GM12878 (cell line): ENCODE measurements around the gene TLE3. TPM values are rescaled to one million over a fixed set of nuclear protein-coding genes. Genes with fewer than 3 reads are reported as not detected.

ENCODE experiments used
- ATAC-seq: fragments of 200-7000 bp; cut with Tn5 transposase; 3 replicates; pipeline ENCODE4 v1.9.1; 2020; ENCODE audit warnings: mild to moderate bottlenecking, moderate library complexity
- BruUV-seq: library from RNA; stranded (reverse); fragments of 400-500 nt; replicated peaks from 2 replicates; lab custom pipeline; 2021; lab: Mats Ljungman, UMichigan
- CTCF ChIA-PET: fragments of 300-600 bp; sonication (Branson Sonifier 250); formaldehyde crosslinking; extraction: SDS; loops from one replicate; lab custom pipeline; 2021; ENCODE audit warnings: inconsistent platforms; lab: Yijun Ruan, JAX
- POLR2A ChIA-PET: fragments of 350-600 bp; formaldehyde crosslinking; extraction: SDS; loops from one replicate; lab custom pipeline; 2021; ENCODE audit warnings: inconsistent platforms; lab: Charles Lee
- RAD21 ChIA-PET: fragments of 300-600 bp; sonication (Branson Sonifier 250); formaldehyde crosslinking; loops from one replicate; lab custom pipeline; 2023; ENCODE audit warnings: antibody characterized with exemption; ENCODE audit not compliant: unreplicated experiment; lab: Charles Lee
- SMC1A ChIA-PET: fragments of 300-600 bp; sonication (Branson Sonifier 250); formaldehyde crosslinking; loops from one replicate; lab custom pipeline; 2023; ENCODE audit not compliant: unreplicated experiment, uncharacterized antibody; lab: Charles Lee
- DNase-seq: peaks from one replicate; pipeline ENCODE4 v3.0.0-alpha.2; 2011; ENCODE audit warnings: low read depth, low spot score
- FAIRE-seq: peaks from 3 replicates; lab custom pipeline; 2011; peaks lifted over from hg19 to GRCh38; lab: Jason Lieb, UNC
- H2AFZ ChIP-seq: 2 replicates; pipeline ENCODE4 v1.6.0; 2011; ENCODE audit warnings: low read depth, low read length, control low read depth; ENCODE audit not compliant: control insufficient read depth
- H3K27ac ChIP-seq: 2 replicates; pipeline ENCODE4 v1.5.1; 2011; ENCODE audit warnings: control low read depth; ENCODE audit not compliant: control insufficient read depth, insufficient read depth
- H3K27me3 ChIP-seq, 2 experiments: replicated peaks in 1 of 2; 2 replicates each; pipeline versions ENCODE4 v1.6.0 to v1.6.1; 2011; ENCODE audit warnings: low read length in 1 of 2; ENCODE audit not compliant: control insufficient read depth in 2 of 2, insufficient read depth in 2 of 2
- H3K36me3 ChIP-seq, 2 experiments: 2 replicates each; pipeline ENCODE4 v1.5.1; 2011; ENCODE audit warnings: low read length in 1 of 2; ENCODE audit not compliant: control insufficient read depth in 2 of 2, insufficient read depth in 2 of 2
- H3K4me1 ChIP-seq: 2 replicates; pipeline ENCODE4 v1.6.1; 2011; ENCODE audit warnings: mild to moderate bottlenecking, low read length, moderate library complexity, mixed read lengths; ENCODE audit not compliant: control insufficient read depth, insufficient read depth
- H3K4me2 ChIP-seq: 2 replicates; pipeline ENCODE4 v1.6.0; 2011; ENCODE audit warnings: control low read depth; ENCODE audit not compliant: control insufficient read depth, insufficient read depth
- H3K4me3 ChIP-seq: fragments of 200-600 bp; sonication (generic); 2 replicates; pipeline ENCODE4 v1.5.1; 2016
- H3K79me2 ChIP-seq: 2 replicates; pipeline ENCODE4 v1.6.0; 2011; ENCODE audit warnings: low read length; ENCODE audit not compliant: control insufficient read depth, insufficient read depth
- H3K9ac ChIP-seq: 2 replicates; pipeline ENCODE4 v1.8.0; 2011; ENCODE audit warnings: low read length, control low read depth, mixed read lengths; ENCODE audit not compliant: control insufficient read depth, insufficient read depth
- H3K9me3 ChIP-seq: replicated peaks from 3 replicates; pipeline ENCODE4 v1.5.1; 2011; ENCODE audit warnings: mild to moderate bottlenecking, low read length; ENCODE audit not compliant: control insufficient read depth, insufficient read depth
- H4K20me1 ChIP-seq: 2 replicates; pipeline ENCODE4 v1.6.0; 2011; ENCODE audit not compliant: control insufficient read depth, insufficient read depth
- IRF3 ChIP-seq: fragments of 450-650 bp; IDR thresholded peaks from 2 replicates; pipeline ENCODE4 v1.6.1; 2014; ENCODE audit warnings: mild to moderate bottlenecking
- JUNB ChIP-seq: IDR thresholded peaks from 2 replicates; pipeline ENCODE4 v1.6.1; 2016; ENCODE audit warnings: antibody characterized with exemption, mild to moderate bottlenecking
- POLR2A ChIP-seq: IDR thresholded peaks from 2 replicates; pipeline ENCODE4 v1.6.1; 2011; ENCODE audit warnings: low read depth, mild to moderate bottlenecking, low read length
- POLR2AphosphoS5 ChIP-seq: IDR thresholded peaks from 2 replicates; pipeline ENCODE4 v1.6.1; 2011; ENCODE audit warnings: mild to moderate bottlenecking, low read length, inconsistent platforms
- PRDM15 ChIP-seq: fragments of 450-650 bp; formaldehyde crosslinking; IDR thresholded peaks from 2 replicates; pipeline ENCODE4 v1.4.0; 2020; ENCODE audit warnings: mild to moderate bottlenecking, moderate library complexity
- SMARCA5 ChIP-seq: fragments of 450-650 bp; IDR thresholded peaks from 2 replicates; pipeline ENCODE4 v1.6.1; 2017; ENCODE audit warnings: mild to moderate bottlenecking
- YY1 ChIP-seq: IDR thresholded peaks from 2 replicates; pipeline ENCODE4 v1.6.1; 2011; ENCODE audit warnings: low read depth, mild to moderate bottlenecking, low read length
- ZNF207 ChIP-seq: fragments of 450-650 bp; IDR thresholded peaks from 2 replicates; pipeline ENCODE4 v1.6.1; 2014; ENCODE audit warnings: antibody characterized with exemption, mild to moderate bottlenecking, borderline replicate concordance
- WGBS: methylation state at CpG from one replicate; pipeline ENCODE4 v1.1.6; 2016; ENCODE audit warnings: low lambda C conversion rate; ENCODE audit not compliant: insufficient replicate concordance, insufficient coverage; ENCODE audit errors: missing lambda C conversion rate; 5-methylcytosine and 5-hydroxymethylcytosine counted together
- in situ Hi-C: fragments of 300-500 bp; cut with MboI; formaldehyde crosslinking; loops from 9 replicates; pipeline ENCODE4 v1.14.3; 2018; ENCODE audit warnings: mixed read lengths
- intact Hi-C: fragments of 100-400 bp; cut with micrococcal nuclease; formaldehyde crosslinking; loops from one replicate; pipeline ENCODE4 v1.14.2; 2022; ENCODE audit not compliant: unreplicated experiment
- polyA plus RNA-seq, 11 experiments: library from polyadenylated mRNA; depleted of rRNA in 4 of 11; unstranded in 6 of 11; stranded (reverse) in 5 of 11; fragments of >200 nt; fragmentation: Nextera tagmentation in 4 of 11; fragmentation: Illumina TruSeq in 1 of 11; extraction: Ambion mirVana in 4 of 11; extraction: Trizol in 1 of 11; gene quantifications; 1 replicate in 1 of 11; 2 replicates in 10 of 11; pipeline versions ENCODE4 v1.2.1 to v1.2.3, GENCODE V29; 2011 to 2016; ENCODE audit warnings: inconsistent platforms in 2 of 11, missing spikeins in 2 of 11, low read depth in 1 of 11
- total RNA-seq, 4 experiments: library from RNA; depleted of rRNA in 3 of 4; stranded (reverse); fragments of >200 nt in 3 of 4; fragmentation: Illumina TruSeq in 1 of 4; extraction: Trizol in 1 of 4; gene quantifications; 2 replicates each; pipeline versions ENCODE4 v1.2.1 to v1.2.3, GENCODE V29; 2013 to 2021

The TLE3 gene
- total and polyA plus RNA-seq, 10 of the 15 experiments (the other 5 are each of a cell fraction or from before 2014, with no cell fraction given): 1.2 to 65.5 (median 9.7) TPM

- Histone ChIP-seq H3K4me2 (no peak overlapping the region), H3K36me3 (peaks cover 16 to 30% of the 10 kb centered on the region in 2 experiments)
- no peak for DNase-seq
- 90% methylated on average over 13 of the region's 13 CpGs for WGBS
- SMC1A ChIA-PET: interaction anchor here (1.1 to 1.4 kb wide), 4 partner anchors 14 to 64 kb away, joined by 3 to 4 read pairs (median 4); partner anchors contain the start of gene TLE3
- no TSS peak for BruUV-seq
- TF ChIP-seq POLR2A: 0 out of 2 replicates have a peak, but pooled peaks have one; percentile 32
- no peak for TF ChIP-seq ZNF207
- TF ChIP-seq, all 136 proteins: peak for 1
- POLR2A ChIA-PET: no interaction called here
- Histone ChIP-seq H3K4me3 (no peak overlapping the region), H3K27ac (no peak overlapping the region), H3K79me2 (peaks cover 2% of the 10 kb centered on the region), H4K20me1 (peaks cover 10% of the 10 kb centered on the region), H3K9me3 (no peaks in the 10 kb centered on the region), H3K4me1 (peaks cover 9% of the 10 kb centered on the region), H3K9ac (no peak overlapping the region), H2AFZ (no peak overlapping the region), H3K27me3 (no peaks in the 10 kb centered on the region)
- intact Hi-C loops: no loop called here
- RAD21 ChIA-PET: no interaction called here
- in situ Hi-C loops: no loop called here
- FAIRE-seq (no peak), ATAC-seq (no peak)
- CTCF ChIA-PET: no interaction called here
Measured at GRCh38 chr15:70078578-70079417, 18.9 kb downstream of the TLE3 start.

- peaks cover 10% of the 10 kb centered on the region for H4K20me1 ChIP-seq
- TF ChIP-seq YY1 (no peak), SMARCA5 (no peak), IRF3 (no peak), POLR2AphosphoS5 (no peak), JUNB (no peak), PRDM15 (CRISPR knock-in tag) (no peak)
- no peak overlapping the region for H3K9ac ChIP-seq
- H3K79me2 ChIP-seq: no peaks in the 10 kb centered on the region; the same call in 1 of the 2 replicates
- RAD21 ChIA-PET: no interaction called here
- no peak for DNase-seq
- H3K4me3 ChIP-seq: no peak overlapping the region
- no peaks in the 10 kb centered on the region for H3K9me3 ChIP-seq
- SMC1A ChIA-PET: interaction anchor here (1.1 kb wide), 1 partner anchor 15 kb away, joined by 4 read pairs; no protein-coding TSS in a partner anchor
- POLR2A ChIA-PET: no interaction called here
- in situ Hi-C loops: no loop called here
- H3K4me1 ChIP-seq: no peaks in the 10 kb centered on the region
- ATAC-seq: no peak
- H2AFZ ChIP-seq: no peak overlapping the region
- BruUV-seq: no TSS peak
- no peaks in the 10 kb centered on the region for H3K27me3 ChIP-seq
- peaks cover 17 to 34% of the 10 kb centered on the region in 2 experiments for H3K36me3 ChIP-seq
- intact Hi-C loops: no loop called here
- FAIRE-seq: no peak
- CTCF ChIA-PET: no interaction called here
- no peak overlapping the region for H3K4me2 ChIP-seq
- H3K27ac ChIP-seq: no peak overlapping the region
- WGBS: 86% methylated on average over 13 of the region's 13 CpGs
Measured at GRCh38 chr15:70077188-70078147, 20.2 kb downstream of the TLE3 start.
